Right lobe of liver (tissue), 4 donors: ENCODE data around the gene BACH2.

Experiments used
- CTCF ChIP-seq, 4 donors: fragments of 200-600 bp in 3 of 4; fragments of 450-650 bp in 1 of 4; IDR thresholded peaks; one replicate each; pipeline versions ENCODE4 v1.5.1 to v1.8.0; 2016 to 2022; ENCODE audit warnings: antibody characterized with exemption in 4 of 4, mild to moderate bottlenecking in 2 of 4
- POLR2A ChIP-seq: fragments of 450-650 bp; IDR thresholded peaks from one replicate; pipeline ENCODE4 v1.6.1; 2017; ENCODE audit warnings: antibody characterized with exemption, mild to moderate bottlenecking
- donor health status: DM: no; HTN: no; CAD: no.
- donor health status: DM: no; HTN: no; CAD: no.
- donor health status: DM: no; HTN: yes; CAD: no.

- TF ChIP-seq CTCF (IDR thresholded peaks at IDR 0.05), result no peak
- TF ChIP-seq POLR2A, result no peak
These were observed 185.7 kb downstream of the BACH2 start for GRCh38 chr6:90110971-90111370.
